Umbilical cord (tissue), 2 donors: ENCODE measurements around the gene CHRND. TPM values are rescaled to one million over a fixed set of nuclear protein-coding genes. Genes with fewer than 3 reads are reported as not detected.

Source experiments
- DNase-seq: peaks from one replicate; pipeline ENCODE4 v3.0.0-alpha.2; 2015; ENCODE audit warnings: low spot score
- total RNA-seq: library from RNA; depleted of rRNA; stranded (reverse); fragments of >200 nt; gene quantifications from one replicate; pipeline ENCODE4 v1.2.3, GENCODE V29; 2014; ENCODE audit warnings: low replicate concordance; ENCODE audit not compliant: insufficient read depth

Gene CHRND
- total RNA-seq, 1 donor from 2014 or later: 1.7 TPM

GRCh38 chr2:232573042-232573441 lies 47.1 kb downstream of the CHRND start:
- DNase-seq: no peak

- no peak for DNase-seq
Measured at GRCh38 chr2:232573771-232574435, 47.9 kb downstream of the CHRND start.

GRCh38 chr2:232574674-232575403 lies 48.9 kb downstream of the CHRND start:
- no peak for DNase-seq

- DNase-seq: no peak
Measured at GRCh38 chr2:232575404-232575746, 49.4 kb downstream of the CHRND start.

DNA sequence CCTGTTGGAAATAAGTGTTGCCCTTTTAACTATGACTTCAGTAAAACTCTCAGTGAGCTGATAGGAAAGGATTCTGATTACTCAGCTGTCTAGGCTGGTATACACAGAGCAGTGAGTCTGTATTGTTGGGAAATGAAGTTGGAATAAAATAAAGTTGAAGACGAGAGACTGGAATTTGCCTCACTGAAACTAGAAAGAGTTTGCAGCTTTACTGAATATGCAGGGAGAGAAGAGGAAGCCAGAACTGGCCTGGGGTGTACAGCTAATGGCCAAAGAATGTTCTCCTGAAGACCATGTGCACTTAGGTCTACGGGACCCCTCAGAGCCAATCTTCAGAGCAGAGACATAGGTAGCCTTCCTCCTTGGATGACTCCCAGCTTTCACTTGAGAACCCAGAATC lies 51.0 kb downstream of the CHRND start:
- DNase-seq: peak; percentile 12

- no peak for DNase-seq
Measured at GRCh38 chr2:232577841-232578240, 51.9 kb downstream of the CHRND start.

- DNase-seq: no peak
Measured at GRCh38 chr2:232578626-232579025, 52.7 kb downstream of the CHRND start.

DNA sequence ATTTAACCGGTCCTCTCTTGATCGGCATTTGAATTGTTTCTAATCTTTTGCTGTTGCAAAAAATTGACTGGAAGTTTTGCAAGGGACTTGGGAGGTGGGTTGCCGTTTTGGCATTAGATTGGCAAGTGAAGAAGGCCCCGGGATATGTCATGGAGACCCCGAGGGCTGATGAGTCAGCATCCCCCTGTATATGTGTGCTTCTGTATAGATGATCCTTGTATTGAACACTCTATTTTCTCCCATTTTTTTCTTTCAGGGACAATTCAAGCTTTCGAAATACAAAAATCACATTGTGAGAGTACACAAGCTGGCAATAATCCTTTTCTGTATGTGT lies 54.7 kb downstream of the CHRND start:
- no peak for DNase-seq

- no peak for DNase-seq
Measured at GRCh38 chr2:232581725-232582124, 55.8 kb downstream of the CHRND start.

- DNase-seq: no peak
Measured at GRCh38 chr2:232584238-232584637, 58.3 kb downstream of the CHRND start.

Other genes with a start within 250 kb of the CHRND start
- gene ALPP, start 147.4 kb upstream of the CHRND start, total RNA-seq: not detected
- gene ALPG, start 119.3 kb upstream of the CHRND start, total RNA-seq: not detected
- 2.9 TPM for gene ALPI, start 70.0 kb upstream of the CHRND start, total RNA-seq
- 3.9 TPM for gene ECEL1, start 38.3 kb upstream of the CHRND start, total RNA-seq
- not detected for gene PRSS56, start 5.8 kb upstream of the CHRND start, total RNA-seq
- gene CHRNG, start 13.5 kb downstream of the CHRND start, total RNA-seq: not detected
- gene TIGD1, start 24.4 kb downstream of the CHRND start, total RNA-seq: 1.7 TPM
- gene EIF4E2, start 24.5 kb downstream of the CHRND start, total RNA-seq: 25.8 TPM
- gene EFHD1, start 107.4 kb downstream of the CHRND start, total RNA-seq: 1.2 TPM
- gene GIGYF2, start 171.2 kb downstream of the CHRND start, total RNA-seq: 93.2 TPM